HG03064 (cell line): ENCODE data around the gene PIP5K1C.
"Not testable (repeated sequence)": the region's sequence is repeated elsewhere in the genome, so short reads cannot be mapped to it uniquely, and the experiment has no call there.

ENCODE experiments used
- ATAC-seq: cut with Tn5 transposase; IDR thresholded peaks from one replicate; pipeline ENCODE4 v1.9.1; 2021; ENCODE audit warnings: low read depth; ENCODE audit not compliant: unreplicated experiment

The PIP5K1C gene

DNA sequence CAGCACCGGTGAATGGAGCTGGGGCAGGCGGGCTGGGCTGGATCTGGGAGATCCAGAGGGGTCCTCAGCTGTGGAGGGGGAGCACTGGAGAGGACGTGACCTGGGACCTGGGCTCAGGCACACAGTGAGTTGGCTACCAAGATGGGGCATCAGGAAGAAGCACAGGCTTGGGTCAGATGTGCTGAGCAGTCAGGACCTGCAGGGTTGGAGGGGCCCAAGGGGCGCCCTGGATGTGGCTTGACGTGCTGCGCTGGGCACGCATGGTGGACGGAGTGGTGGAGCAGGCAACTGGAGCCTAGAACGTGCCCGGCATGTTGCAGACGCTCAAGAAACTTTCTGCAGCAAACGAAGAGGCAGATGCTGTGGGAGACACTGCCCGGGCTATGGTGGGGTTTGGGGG is 20.7 kb downstream of the PIP5K1C start:
- no peak for ATAC-seq

DNA sequence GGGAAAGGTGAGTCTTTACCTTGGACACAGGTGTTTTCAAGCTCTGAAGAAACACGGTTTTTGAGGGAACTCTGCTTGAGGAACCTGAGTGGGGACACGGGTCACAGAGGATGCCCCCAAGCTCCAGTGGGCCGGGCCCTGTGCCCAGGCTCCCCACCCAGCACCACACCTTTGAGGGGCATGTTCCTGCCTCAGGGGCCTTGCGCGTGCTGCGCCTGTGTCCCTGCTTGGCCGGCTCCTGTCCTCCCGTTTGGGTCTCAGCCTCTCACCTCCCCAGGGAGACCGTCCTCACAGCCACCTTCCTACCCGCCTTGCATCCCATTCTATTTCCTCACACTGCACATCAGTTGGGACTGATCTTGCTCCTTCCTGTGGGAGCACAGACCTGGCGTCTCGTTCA is 21.1 kb downstream of the PIP5K1C start:
- no peak for ATAC-seq

DNA sequence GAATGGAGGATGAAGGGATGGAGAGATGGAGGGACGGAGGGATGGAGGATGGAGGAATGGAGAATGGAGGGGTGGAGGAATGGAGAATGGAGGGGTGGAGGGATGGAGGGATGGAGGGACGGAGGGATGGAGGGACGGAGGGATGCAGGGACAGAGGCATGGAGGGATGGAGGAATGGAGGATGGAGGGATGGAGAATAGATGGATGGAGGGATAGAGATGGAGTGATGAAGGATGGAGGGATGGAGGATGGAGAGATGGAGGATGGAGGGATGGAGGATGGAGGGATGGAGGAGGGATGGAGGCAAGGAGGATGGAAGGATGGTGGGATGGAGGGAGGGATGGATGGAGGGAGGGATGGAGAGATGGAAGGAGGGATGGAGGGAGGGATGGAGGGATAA is 22.1 kb downstream of the PIP5K1C start:
- no peak for ATAC-seq

DNA sequence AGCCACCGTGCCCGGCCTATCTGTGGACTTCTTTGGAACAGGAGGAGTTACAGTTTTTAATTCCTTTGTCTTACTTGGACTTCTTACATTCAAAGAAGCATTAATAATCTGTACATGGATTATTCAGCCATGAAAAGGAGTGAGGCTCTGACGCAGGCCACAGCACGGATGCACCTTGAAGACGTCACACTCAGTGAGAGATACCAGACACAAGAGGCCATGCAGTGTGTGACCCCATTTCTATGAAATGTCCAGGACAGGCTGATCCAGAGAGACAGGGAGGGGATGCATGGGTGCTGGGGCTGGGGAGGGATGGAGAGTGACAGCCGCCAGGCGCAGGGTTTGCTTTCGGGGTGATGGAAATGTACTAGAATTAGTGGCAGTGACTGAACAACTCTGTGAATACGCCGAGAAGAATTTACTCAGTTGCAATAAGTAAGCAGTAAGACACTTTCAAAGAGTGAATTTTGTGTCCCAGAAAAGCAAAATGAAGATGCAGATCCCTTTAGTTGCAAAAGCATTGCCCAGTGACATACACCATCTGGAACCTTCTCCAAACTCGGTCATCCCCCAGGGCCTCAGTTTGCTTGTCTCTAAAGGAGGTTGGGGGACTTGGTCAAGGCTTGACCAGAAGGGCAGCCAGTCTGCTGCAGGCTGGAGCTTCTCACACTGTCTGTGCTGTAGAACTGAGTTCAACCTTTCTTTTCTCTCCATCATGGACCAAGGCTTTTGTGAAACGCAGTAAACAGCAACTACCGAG is 25.3 kb downstream of the PIP5K1C start:
- no peak for ATAC-seq

DNA sequence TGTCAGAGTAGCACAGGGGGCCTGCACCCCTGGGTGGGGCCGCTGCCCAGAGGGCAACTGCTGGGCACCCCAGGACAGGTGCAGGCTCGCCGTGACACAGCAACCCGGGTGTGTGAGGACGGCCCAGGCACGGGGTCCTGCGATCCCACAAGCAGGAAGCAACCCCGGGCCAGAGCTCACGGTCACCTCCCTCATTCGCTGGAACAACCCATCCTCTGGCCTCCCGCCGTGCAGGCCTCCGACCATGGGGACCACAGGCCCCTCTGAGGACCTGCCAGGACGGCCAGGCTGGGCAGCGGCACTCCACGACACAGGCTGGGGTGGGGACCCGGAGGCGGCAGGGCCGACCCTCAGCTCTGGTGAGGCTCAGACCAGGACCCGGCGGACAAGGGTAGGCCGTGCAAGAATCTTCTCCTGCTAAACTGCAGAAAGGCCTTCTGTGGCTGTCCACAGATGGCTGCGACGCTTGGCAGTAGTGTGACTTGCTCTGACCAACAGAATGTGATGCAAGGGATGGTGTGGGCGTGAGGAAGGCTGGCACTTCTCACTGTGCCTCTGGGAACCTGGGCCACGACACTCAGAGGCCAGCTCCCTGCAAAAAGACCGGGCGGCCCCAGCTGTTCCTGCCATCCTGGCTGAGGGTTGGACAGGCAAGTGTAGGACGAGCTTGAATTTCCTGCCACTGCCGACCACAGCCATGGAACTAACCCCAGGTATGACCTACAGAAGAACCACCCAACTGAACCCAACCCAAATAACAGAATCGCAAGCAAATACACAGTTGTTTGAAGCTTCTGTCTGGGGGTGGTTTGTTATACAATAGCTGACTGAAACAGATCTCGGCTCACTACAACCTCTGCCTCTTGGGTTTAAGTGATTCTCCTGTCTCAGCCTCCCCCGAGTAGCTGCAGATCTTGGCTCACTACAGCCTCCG is 26.5 kb downstream of the PIP5K1C start:
- no peak for ATAC-seq

DNA sequence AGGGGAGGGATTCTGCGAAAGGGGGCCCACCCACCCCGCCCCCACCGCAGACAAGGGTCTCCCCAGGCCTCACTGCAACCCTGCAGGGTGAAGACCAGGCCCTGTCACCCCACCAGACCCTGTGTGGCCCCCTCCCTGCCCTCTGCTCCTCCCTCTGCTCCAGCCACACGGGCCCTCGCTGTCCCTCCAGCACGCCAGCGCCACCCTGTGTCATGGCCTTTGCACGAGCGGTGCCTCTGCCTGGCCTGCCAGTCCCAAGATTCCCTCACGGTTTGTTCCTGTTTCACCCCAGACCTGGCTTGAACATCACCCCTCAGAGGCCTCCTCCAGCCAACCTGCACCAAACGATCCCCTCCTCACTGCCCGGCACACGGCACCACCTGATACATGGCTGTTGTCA is 27.3 kb downstream of the PIP5K1C start:
- no peak for ATAC-seq

DNA sequence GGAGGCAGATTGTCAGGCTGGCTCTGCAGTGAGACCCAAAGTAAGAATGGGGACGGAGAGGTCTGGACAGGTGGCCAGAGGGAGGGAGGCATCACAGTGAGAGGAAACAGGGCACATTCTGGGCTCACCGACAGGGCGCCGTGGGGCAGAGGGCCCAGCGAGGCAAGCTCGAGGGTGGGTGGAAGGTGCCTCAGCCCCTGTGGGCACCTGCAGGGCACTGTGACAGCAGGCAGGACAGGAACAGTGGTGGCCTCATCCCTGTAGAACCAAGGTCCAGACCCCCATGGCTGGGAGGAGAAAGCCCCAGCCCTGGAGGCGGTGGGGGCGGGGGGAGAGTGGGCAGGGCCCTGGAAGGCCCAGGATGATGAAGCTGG is 27.7 kb downstream of the PIP5K1C start:
- ATAC-seq = no peak

DNA sequence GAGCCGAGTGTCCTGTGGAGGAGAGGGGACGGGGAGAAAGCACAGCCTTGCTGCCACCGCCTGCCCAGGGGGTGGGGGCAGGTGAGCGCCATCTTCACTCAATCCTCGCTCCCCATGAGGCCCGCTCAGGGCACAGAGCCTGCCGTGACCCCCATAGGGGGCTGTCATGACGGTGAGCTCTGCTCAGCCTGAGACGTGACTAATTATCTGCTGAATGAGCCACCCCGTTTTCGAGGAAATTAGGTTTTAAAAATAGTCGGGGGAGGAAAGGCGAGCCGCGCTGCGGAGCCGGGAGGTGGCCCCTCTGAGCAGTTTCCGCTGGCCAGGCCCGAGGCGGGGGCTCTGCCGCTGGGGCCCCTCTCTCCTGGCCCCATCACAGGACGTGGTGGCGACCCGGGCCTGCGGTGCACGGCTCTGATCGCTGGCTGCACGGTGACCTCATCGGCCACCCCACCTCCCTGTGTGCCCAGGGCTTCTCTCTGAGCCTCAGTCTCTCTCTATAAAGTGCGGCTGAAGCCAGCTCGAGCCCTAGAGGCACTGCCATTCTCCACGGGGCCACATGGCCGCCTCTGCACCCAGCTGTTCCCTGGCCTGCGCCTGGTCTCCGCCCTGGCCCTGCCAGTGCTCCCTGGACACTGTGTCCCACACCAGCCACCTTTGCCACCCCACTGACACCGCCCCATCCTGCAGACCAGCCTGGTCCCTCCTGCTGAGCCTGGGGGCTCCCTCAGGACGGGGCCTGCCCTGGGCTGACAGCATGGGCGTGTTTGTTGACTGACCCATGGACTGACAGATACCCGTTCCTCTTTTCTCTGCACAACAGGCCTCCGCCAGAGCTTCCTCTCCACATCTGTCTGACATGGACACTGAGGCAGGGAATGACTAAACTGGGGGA is 28.3 kb downstream of the PIP5K1C start:
- ATAC-seq = no peak

DNA sequence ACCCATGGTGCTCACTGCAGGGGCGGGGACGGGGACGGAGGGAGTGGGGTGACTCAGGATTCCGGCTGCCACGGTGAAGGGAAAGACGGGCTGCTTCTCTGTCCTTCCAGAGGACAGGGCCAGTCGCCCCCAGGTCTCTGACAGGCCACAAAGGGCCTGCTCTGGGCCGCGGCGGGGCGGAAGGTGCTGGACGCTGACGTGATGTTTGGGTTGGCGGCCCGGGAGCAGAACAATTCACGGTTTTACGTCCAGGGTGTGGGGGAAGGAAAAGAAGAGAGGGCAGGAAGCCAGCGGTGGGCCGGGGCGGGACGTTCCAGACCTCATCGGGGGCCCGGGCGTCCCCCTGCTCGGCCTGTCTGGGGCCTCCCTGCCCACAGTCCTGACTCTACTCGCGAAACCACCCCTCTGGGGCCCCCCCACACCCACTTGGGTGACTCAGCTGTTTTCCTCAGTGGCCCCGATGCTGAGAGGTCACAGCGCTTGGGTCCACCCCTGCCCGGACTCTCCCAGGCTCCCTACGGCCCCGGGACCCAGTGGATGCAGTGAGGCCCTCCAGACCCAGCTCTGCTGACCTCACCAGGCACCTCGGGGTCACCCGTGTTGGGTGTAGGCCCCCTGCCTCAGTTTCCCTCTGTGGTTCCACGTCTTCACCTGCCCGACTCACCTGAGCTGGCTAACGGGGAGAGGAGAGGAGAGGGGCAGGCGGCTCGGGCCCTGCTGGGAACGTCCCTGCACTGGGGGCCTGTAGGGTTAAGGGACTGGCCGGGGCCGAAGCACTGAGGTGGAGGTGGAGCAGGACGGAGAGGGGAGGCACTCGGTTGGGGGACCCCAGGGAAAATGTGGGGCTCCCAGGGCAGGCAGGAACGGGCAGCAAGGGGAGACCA is 29.2 kb downstream of the PIP5K1C start:
- no peak for ATAC-seq

DNA sequence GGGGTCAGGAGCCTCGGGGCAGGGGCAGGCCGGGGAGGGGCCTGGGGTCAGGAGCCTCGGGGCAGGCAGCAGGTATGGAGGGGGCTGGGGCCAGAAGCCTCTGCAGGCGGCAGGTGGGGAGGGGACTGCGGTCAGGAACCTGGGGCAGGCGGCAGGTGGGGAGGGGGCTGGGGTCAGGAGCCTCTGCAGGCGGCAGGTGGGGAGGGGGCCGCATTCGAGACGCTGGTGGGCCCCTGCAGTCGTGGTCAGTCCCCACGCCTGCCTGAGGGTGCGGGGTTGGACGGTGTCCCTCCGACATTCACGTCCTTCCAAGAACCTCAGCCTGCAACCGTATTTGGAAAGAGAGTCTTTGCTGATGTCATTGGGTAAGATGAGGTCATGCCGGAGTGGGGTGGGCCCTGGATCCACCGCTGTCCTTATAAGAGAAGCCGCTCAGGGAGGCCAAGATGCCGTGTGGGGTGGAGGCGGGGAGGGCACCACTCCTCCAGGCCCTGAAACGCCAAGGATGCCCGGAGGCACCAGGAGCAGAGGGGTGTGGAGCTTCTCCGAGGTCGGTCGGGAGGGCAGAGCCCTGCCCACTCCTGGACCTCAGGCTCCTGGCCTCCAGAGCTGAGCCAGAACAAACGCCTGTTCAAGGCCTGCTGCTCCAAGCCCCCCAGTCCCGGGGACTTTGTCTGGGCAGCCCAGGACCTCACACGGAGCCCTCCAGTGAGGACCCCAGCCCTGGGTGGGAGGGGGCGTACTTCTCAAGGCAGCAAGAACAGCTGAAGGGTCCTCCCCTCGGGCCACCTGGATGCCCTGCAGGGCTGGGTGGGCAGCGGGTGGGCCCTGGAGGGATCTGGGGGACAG is 30.1 kb downstream of the PIP5K1C start:
- ATAC-seq = no peak

DNA sequence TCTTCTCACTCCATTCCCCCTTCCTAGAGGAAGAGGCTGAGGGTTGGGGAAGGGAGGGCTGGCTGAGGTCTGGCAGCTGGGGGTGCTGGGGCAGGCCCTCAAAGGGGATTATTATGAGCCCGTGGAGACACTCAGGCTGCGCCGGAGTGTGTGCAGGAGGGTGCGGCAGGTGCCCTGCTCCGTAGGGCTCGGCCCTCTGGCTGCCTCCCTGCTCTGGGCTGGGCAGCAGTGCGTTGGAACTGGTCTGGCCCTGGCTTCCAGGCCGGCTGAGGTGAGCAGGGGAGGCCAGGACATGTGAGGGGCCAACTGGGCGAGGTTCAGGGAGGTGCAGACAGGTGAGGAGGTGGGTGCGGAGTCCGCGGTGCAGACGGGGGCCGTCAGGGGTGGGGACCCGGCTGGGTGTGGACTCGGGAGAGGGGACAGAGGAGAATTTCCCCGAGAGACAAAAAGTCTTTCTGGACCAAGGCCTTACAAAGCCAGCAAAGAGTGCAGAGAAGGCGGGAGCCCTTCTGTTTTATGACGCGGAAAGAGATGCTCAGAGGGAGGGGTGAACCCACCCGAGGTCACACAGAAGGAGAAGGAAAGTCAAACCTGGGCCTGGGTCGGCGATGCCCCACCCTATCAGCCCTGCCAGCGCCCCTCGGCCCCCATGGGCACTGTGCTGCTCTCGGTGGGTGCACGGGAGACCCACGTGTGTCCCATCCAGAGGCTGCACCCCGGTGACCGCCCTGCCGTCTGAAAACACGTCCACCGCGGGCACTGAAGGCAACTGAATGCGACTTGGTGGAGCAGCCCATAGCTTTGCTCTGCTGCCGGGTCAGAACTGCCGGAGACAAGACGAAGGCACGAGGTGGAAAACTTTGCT is 31.0 kb downstream of the PIP5K1C start:
- ATAC-seq = no peak

DNA sequence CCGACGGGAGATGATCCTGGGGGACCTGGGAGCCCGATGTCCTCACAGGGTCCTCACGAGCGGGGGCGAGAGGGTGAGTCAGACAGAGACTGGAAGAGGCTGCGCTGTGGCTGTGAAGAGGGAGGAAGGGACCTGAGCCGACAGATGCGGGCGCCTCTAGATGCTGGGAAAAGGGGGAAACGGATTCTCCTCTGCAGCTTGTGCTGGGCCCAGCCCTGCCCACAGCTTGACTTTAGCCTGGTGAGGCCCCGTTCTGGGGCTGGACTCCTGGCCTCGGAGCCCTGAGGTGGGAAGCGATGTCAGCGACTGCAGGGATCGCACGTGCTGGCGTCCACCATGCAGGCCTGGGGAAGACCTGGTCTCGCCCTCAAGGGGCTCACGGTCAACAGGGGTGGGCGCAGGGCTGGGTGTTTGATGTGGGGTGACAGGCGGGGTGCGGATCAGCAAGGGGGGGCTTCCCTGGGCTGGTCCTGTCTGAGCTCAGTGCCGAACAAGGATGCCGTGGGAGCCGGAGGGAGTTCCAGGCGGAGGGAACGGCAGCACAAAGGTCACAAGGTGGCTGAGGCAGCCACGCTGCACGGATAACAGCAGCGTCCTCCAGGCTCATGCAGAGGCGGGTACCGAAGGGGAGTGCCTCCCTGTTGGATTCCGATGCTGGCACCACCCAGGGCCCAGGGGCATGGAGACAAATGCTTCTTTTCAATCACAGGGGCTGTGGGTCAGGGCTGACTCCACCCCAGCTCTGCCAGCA is 31.8 kb downstream of the PIP5K1C start:
- ATAC-seq = no peak

DNA sequence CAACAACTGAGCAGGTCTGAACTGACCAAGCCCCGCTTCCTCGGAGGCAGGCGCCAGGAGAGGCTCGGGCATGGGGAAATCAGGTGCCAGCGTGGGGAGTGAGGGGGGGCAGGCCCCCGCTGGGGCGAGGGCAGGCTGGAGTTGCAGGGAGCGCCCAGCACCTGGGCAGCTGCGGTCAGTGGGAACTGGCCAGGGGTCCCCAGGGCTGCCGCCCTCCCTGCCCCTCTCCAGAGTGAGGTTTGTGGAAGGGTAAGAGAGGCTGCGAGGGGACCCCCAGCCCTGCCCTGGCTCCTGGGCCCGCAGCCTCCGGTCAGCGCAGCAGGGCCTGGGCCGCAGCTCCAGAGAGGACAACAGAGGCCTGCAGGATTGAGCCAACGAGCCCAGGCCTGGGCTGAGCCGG is 32.5 kb downstream of the PIP5K1C start:
- ATAC-seq = no peak

DNA sequence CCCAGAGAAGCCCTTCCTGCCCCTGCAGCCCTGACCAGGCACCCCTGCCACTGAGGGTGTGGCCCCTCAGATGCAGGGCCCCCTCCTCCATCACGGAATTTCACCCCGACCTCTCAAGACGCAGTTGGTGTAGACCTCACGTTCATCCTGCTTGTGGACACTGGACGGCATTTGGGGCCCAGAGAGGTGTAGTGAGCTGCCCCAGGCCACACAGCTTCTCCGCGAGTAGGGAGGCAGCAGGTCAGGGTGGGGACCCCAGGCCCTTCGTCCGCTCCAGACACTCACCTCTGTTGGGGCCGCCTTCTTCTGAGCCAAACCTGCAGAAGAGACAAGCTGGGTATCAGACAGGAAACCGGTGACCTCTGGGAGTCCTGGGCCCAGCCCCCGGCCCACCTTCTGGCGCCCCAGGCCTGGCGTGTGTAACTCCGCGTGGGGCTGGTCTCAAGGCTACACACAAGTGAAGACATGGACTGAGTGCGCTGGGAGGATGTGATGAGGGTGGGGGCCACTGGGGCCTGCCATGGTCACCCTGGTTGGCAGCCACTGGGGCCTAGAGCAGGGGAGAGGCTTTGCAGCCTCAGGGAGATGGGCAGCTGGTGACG is 33.1 kb downstream of the PIP5K1C start:
- no peak for ATAC-seq

DNA sequence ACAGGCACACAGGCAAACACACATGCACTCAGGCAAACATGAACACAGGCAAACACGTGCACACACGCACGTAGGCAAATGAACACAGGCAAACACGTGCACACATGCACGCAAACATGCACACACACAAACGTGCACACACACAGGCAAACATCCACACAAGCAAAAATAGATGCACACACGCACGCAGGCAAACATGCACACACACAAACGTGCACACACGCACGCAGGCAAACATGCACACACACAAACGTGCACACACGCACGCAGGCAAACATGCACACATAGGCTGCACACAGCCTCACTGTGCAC is 33.8 kb downstream of the PIP5K1C start:
- ATAC-seq = not testable (repeated sequence)

DNA sequence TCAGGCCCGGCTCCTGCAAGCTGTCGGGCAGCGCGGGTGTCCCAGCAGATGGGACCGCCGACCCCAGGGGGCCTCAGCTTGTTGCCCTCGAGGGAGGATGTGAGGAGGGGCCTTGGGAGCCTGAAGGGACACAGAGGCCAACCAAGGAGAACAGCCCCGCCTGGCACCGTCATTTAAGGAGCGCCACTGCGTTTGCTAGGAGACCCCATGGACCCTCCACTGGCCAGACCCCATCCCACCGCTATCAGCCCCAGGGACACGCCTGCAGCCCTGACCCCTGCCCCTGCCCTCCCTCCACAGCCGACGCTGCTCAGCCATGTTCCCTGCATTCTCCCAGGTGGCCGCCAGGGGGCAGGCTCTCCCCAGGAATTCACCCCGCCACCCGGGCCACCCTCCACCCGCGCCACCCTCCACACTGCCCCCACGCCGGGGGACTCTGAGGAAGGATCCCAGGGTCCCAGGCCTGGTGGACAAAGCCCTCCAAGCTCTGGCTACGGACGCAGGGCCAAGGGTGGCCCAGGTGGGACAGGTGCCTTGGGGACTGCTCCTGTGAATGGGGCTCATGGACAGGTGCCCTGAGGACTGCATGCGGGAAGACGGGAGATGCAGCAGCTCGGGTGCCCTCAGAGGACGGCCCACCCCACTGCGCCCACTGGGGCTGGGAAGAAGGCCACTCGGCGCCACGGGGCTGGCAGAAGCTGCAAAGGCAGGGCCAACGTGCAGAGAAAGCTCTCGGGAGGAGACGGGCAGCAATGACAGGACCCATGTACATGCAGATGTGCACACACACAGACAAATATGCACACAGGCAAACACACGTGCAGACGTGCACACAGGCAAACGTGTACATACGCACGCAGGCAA is 34.4 kb downstream of the PIP5K1C start:
- no peak for ATAC-seq
